ENCODE measurements around the gene PDE4B.

PDE4B gene

GRCh38 chr1:66348776-66349175, 556.1 kb downstream of the PDE4B start:
- DNase-seq = no peak

GRCh38 chr1:66349242-66349641, 556.5 kb downstream of the PDE4B start:
- DNase-seq = no peak

GRCh38 chr1:66350001-66350547, 557.4 kb downstream of the PDE4B start:
- DNase-seq = peak; percentile 74

- peak; percentile 62 for DNase-seq
Measured at GRCh38 chr1:66351478-66351877, 558.8 kb downstream of the PDE4B start.

- DNase-seq = no peak
Measured at GRCh38 chr1:66351913-66352312, 559.2 kb downstream of the PDE4B start.

- DNase-seq = no peak
Measured at GRCh38 chr1:66352792-66353191, 560.1 kb downstream of the PDE4B start.

- DNase-seq = no peak
Measured at GRCh38 chr1:66353257-66353656, 560.6 kb downstream of the PDE4B start.

- DNase-seq = no peak
Measured at GRCh38 chr1:66354311-66355201, 561.9 kb downstream of the PDE4B start.

GRCh38 chr1:66355756-66356155, 563.1 kb downstream of the PDE4B start:
- DNase-seq = no peak

- no peak for DNase-seq
Measured at GRCh38 chr1:66356605-66357004, 563.9 kb downstream of the PDE4B start.

GRCh38 chr1:66357021-66357420, 564.3 kb downstream of the PDE4B start:
- no peak for DNase-seq

GRCh38 chr1:66357478-66358197, 564.9 kb downstream of the PDE4B start:
- DNase-seq = no peak

GRCh38 chr1:66359269-66359668, 566.6 kb downstream of the PDE4B start:
- no peak for DNase-seq

GRCh38 chr1:66359815-66360214, 567.1 kb downstream of the PDE4B start:
- no peak for DNase-seq

- no peak for DNase-seq
Measured at GRCh38 chr1:66360285-66360724, 567.6 kb downstream of the PDE4B start.

GRCh38 chr1:66364578-66365391, 572.1 kb downstream of the PDE4B start:
- DNase-seq = peak; percentile 51

- no peak for DNase-seq
Measured at GRCh38 chr1:66365635-66366034, 572.9 kb downstream of the PDE4B start.

GRCh38 chr1:66366634-66367033, 573.9 kb downstream of the PDE4B start:
- DNase-seq = no peak

- no peak for DNase-seq
Measured at GRCh38 chr1:66367369-66367768, 574.7 kb downstream of the PDE4B start.

GRCh38 chr1:66368261-66368660, 575.6 kb downstream of the PDE4B start:
- no peak for DNase-seq

- DNase-seq = peak; percentile 46
Measured at GRCh38 chr1:66370462-66370971, 577.8 kb downstream of the PDE4B start.

GRCh38 chr1:66371233-66372005, 578.7 kb downstream of the PDE4B start:
- DNase-seq = peak; percentile 61

Measured in activated CD4-positive, alpha-beta T cell treated with anti-CD3 and anti-CD28 coated beads, Interleukin-2, amount 50 U/mL, for 16 hours (primary cell).